Effector memory CD4-positive, alpha-beta T cell (primary cell): ENCODE data around the gene TPSB2.
A peak's percentile ranks its signal among the peaks of the same experiment; 100 is the strongest.

Experiments
- DNase-seq, 3 donors: peaks; one replicate each; pipeline ENCODE4 v3.0.0-alpha.2; 2020
- H3K27ac ChIP-seq: 2 replicates; pipeline ENCODE4 v1.7.0; 2013; ENCODE audit warnings: mild to moderate bottlenecking, low read length, moderate library complexity; ENCODE audit not compliant: insufficient read depth, poor library complexity, severe bottlenecking
- H3K27me3 ChIP-seq: replicated peaks from 2 replicates; pipeline ENCODE4 v1.7.0; 2013; ENCODE audit warnings: mild to moderate bottlenecking, low read length; ENCODE audit not compliant: insufficient read depth, control insufficient read depth, poor library complexity, severe bottlenecking
- H3K36me3 ChIP-seq: 2 replicates; pipeline ENCODE4 v1.7.0; 2013; ENCODE audit warnings: mild to moderate bottlenecking, low read length, moderate library complexity; ENCODE audit not compliant: control insufficient read depth, insufficient read depth
- H3K4me1 ChIP-seq: 2 replicates; pipeline ENCODE4 v1.7.0; 2013; ENCODE audit warnings: low read length, mild to moderate bottlenecking; ENCODE audit not compliant: control insufficient read depth, insufficient read depth, poor library complexity, severe bottlenecking
- H3K4me3 ChIP-seq: 2 replicates; pipeline ENCODE4 v1.7.0; 2013; ENCODE audit warnings: low read length, low read depth, mild to moderate bottlenecking; ENCODE audit not compliant: insufficient read depth, poor library complexity, severe bottlenecking
- H3K9me3 ChIP-seq: 2 replicates; pipeline ENCODE4 v1.7.0; 2013; ENCODE audit warnings: mild to moderate bottlenecking, low read length, moderate library complexity; ENCODE audit not compliant: control insufficient read depth

Gene TPSB2

GRCh38 chr16:1213231-1213630 is 16.8 kb downstream of the TPSB2 start:
- H3K9me3 ChIP-seq = no peaks in the 10 kb centered on the region
- no peaks in the 10 kb centered on the region for H3K36me3 ChIP-seq
- H3K27me3 ChIP-seq = no peaks in the 10 kb centered on the region
- H3K4me1 ChIP-seq = no peaks in the 10 kb centered on the region
- DNase-seq = no peak
- H3K4me3 ChIP-seq = no peak overlapping the region
- H3K27ac ChIP-seq = no peak overlapping the region

DNA sequence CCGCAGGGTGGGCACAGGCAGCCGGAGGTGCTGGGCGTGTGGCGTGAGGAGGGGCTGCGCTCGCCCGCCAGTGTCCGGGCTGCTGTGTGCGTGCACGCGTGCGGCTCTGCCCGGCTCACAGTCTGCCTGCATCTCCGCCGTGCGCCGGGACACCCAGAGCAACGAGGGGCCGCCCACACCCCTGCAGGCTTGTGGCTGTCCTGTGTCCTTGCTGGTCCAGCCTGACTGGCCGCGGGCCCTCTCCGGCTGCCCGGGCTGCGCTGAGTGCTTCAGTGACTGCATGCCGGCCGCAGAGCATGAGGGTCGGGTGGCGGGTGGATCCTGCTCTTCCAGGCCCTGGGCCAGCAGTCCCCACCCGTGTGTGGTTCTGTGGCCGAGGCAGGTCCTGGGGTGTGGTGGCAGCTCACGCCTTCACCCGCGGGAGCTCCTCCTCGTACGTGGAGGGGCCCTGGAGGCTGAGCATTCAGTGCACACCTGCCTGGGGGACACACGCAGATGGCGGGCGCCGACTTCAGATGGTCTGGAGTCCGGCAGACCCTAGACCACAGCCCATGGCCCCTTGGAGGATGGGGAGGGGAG is 17.3 kb downstream of the TPSB2 start:
- H3K27me3 ChIP-seq = no peaks in the 10 kb centered on the region
- no peak overlapping the region for H3K27ac ChIP-seq

GRCh38 chr16:1211451-1212268 is 18.3 kb downstream of the TPSB2 start:
- no peak for DNase-seq
- H3K9me3 ChIP-seq = no peaks in the 10 kb centered on the region
- H3K4me3 ChIP-seq = no peak overlapping the region
- no peak overlapping the region for H3K27ac ChIP-seq
- no peaks in the 10 kb centered on the region for H3K27me3 ChIP-seq
- H3K36me3 ChIP-seq = no peaks in the 10 kb centered on the region
- H3K4me1 ChIP-seq = no peaks in the 10 kb centered on the region

More for the DNA sequence above, 17.3 kb downstream of the TPSB2 start:
- no peaks in the 10 kb centered on the region for H3K4me1 ChIP-seq
- H3K4me3 ChIP-seq = no peak overlapping the region
- DNase-seq = no peak
- no peaks in the 10 kb centered on the region for H3K36me3 ChIP-seq
- no peaks in the 10 kb centered on the region for H3K9me3 ChIP-seq

DNA sequence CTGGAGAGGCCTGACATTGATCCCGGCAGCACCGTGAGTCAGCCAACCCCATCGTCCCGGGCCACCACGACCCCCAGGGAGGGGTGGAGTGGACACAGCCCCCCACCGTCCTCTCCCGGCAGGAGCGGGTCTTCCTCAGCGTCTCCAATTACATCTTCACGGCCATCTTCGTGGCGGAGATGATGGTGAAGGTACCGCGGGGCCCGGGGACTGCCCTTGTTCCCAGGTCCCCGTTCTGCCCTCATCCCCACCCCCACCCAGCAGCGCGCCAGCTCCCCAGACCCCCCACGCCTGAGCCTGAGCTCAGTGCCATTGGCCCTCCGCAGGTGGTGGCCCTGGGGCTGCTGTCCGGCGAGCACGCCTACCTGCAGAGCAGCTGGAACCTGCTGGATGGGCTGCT is 19.5 kb downstream of the TPSB2 start:
- Histone ChIP-seq H3K27me3 (no peaks in the 10 kb centered on the region), H3K4me1 (no peaks in the 10 kb centered on the region), H3K9me3 (no peaks in the 10 kb centered on the region), H3K27ac (no peak overlapping the region), H3K36me3 (no peaks in the 10 kb centered on the region), H3K4me3 (no peak overlapping the region)
- no peak for DNase-seq

GRCh38 chr16:1209081-1209480 is 20.9 kb downstream of the TPSB2 start:
- no peaks in the 10 kb centered on the region for H3K27me3 ChIP-seq
- no peak overlapping the region for H3K4me3 ChIP-seq
- H3K9me3 ChIP-seq = no peaks in the 10 kb centered on the region
- no peaks in the 10 kb centered on the region for H3K4me1 ChIP-seq
- H3K36me3 ChIP-seq = no peaks in the 10 kb centered on the region
- no peak for DNase-seq
- no peak overlapping the region for H3K27ac ChIP-seq

- H3K4me3 ChIP-seq = peak overlapping the region; percentile 17
- DNase-seq = no peak
Measured at GRCh38 chr16:1208239-1208830, 21.6 kb downstream of the TPSB2 start.

DNA sequence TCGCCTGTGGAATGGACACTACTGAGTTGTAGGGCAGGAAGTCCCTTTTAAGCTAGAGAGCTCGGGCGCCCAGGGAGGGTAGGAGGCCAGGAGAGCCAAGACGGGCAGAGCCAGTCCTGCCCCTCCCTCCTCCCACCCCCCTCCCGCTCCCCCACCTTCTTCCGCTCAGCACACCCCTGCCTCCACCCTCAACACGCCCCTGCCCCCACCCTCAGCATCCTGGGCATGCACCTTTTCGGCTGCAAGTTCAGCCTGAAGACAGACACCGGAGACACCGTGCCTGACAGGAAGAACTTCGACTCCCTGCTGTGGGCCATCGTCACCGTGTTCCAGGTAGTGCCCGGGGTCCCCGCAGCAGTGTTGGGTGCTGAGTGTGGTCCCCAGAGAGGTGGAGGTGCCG is 23.2 kb downstream of the TPSB2 start:
- no peaks in the 10 kb centered on the region for H3K27me3 ChIP-seq
- no peak overlapping the region for H3K27ac ChIP-seq
- H3K4me3 ChIP-seq = no peak overlapping the region
- DNase-seq = peak in 1 of 3 donors; percentile 7
- no peaks in the 10 kb centered on the region for H3K36me3 ChIP-seq
- no peaks in the 10 kb centered on the region for H3K4me1 ChIP-seq
- H3K9me3 ChIP-seq = no peaks in the 10 kb centered on the region

More at GRCh38 chr16:1208239-1208830, 21.6 kb downstream of the TPSB2 start:
- H3K36me3 ChIP-seq = no peaks in the 10 kb centered on the region
- no peaks in the 10 kb centered on the region for H3K9me3 ChIP-seq
- H3K27me3 ChIP-seq = no peaks in the 10 kb centered on the region
- H3K4me1 ChIP-seq = no peaks in the 10 kb centered on the region
- no peak overlapping the region for H3K27ac ChIP-seq

GRCh38 chr16:1206326-1206725 is 23.7 kb downstream of the TPSB2 start:
- no peaks in the 10 kb centered on the region for H3K27me3 ChIP-seq
- no peaks in the 10 kb centered on the region for H3K9me3 ChIP-seq
- no peak overlapping the region for H3K27ac ChIP-seq
- no peak overlapping the region for H3K4me3 ChIP-seq
- H3K36me3 ChIP-seq = no peaks in the 10 kb centered on the region
- DNase-seq = no peak
- no peaks in the 10 kb centered on the region for H3K4me1 ChIP-seq

DNA sequence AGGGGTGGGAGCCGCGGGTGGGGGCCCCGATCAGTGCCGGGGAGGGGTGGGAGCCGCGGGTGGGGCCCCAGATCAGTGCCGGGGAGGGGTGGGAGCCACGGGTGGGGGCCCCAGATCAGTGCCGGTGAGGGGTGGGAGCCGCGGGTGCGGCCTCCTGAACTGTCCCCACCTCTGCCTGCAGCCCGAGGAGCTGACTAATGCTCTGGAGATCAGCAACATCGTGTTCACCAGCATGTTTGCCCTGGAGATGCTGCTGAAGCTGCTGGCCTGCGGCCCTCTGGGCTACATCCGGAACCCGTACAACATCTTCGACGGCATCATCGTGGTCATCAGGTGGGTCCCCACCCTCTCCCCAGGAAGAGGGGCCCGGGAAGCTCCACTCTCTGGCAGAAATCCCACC is 25.1 kb downstream of the TPSB2 start:
- Histone ChIP-seq H3K4me3 (no peak overlapping the region), H3K27me3 (no peaks in the 10 kb centered on the region), H3K36me3 (no peaks in the 10 kb centered on the region), H3K9me3 (no peaks in the 10 kb centered on the region), H3K4me1 (no peaks in the 10 kb centered on the region), H3K27ac (no peak overlapping the region)
- no peak for DNase-seq

DNA sequence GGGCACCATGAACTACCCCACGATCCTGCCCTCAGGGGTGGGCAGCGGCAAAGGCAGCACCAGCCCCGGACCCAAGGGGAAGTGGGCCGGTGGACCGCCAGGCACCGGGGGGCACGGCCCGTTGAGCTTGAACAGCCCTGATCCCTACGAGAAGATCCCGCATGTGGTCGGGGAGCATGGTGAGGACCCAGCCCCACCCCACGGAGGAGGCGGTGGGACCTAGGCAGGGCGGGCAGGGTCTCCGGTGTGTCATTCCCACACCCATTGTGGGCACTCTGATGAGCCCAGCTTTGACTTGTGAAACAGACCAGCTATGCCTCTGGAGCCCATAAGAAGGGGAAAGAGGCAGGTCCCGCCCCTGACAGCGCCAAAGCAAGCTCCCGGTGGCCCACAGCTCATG is 27.7 kb downstream of the TPSB2 start:
- DNase-seq = no peak
- no peaks in the 10 kb centered on the region for H3K36me3 ChIP-seq
- H3K27me3 ChIP-seq = no peaks in the 10 kb centered on the region
- H3K9me3 ChIP-seq = no peaks in the 10 kb centered on the region
- no peak overlapping the region for H3K27ac ChIP-seq
- no peak overlapping the region for H3K4me3 ChIP-seq
- H3K4me1 ChIP-seq = no peaks in the 10 kb centered on the region
